Left ventricle myocardium inferior (tissue), 1 donor: ENCODE data around the gene SMIM45.

Experiments
- DNase-seq: peaks from one replicate; pipeline ENCODE4 v3.0.0-alpha.2; 2020
- H3K27ac ChIP-seq: fragments of 200-600 bp; replicated peaks from 2 replicates; pipeline ENCODE4 v1.8.0; 2021
- H3K27me3 ChIP-seq: fragments of 200-600 bp; 2 replicates; pipeline ENCODE4 v1.8.0; 2021; ENCODE audit warnings: low read depth
- H3K36me3 ChIP-seq: fragments of 200-600 bp; 2 replicates; pipeline ENCODE4 v1.8.0; 2021
- H3K4me1 ChIP-seq: fragments of 200-600 bp; 2 replicates; pipeline ENCODE4 v1.8.0; 2021
- H3K4me3 ChIP-seq: fragments of 200-600 bp; 2 replicates; pipeline ENCODE4 v1.8.0; 2021; ENCODE audit warnings: mild to moderate bottlenecking, moderate library complexity
- H3K9me3 ChIP-seq: fragments of 200-600 bp; replicated peaks from 2 replicates; pipeline ENCODE4 v1.8.0; 2021
- intact Hi-C: fragments of 100-400 bp; cut with micrococcal nuclease; formaldehyde crosslinking; loops from one replicate; pipeline ENCODE4 v1.11.0; 2022
- TF ChIP-seq, protein P1 (sequence below): fragments of 200-600 bp; IDR thresholded peaks from 2 replicates; pipeline ENCODE4 v1.8.0; 2021; ENCODE audit warnings: antibody characterized with exemption, mild to moderate bottlenecking, borderline replicate concordance
- donor health status: DM: no; HTN: yes; CAD: no; lungs with severe emphysema.

Gene SMIM45

DNA sequence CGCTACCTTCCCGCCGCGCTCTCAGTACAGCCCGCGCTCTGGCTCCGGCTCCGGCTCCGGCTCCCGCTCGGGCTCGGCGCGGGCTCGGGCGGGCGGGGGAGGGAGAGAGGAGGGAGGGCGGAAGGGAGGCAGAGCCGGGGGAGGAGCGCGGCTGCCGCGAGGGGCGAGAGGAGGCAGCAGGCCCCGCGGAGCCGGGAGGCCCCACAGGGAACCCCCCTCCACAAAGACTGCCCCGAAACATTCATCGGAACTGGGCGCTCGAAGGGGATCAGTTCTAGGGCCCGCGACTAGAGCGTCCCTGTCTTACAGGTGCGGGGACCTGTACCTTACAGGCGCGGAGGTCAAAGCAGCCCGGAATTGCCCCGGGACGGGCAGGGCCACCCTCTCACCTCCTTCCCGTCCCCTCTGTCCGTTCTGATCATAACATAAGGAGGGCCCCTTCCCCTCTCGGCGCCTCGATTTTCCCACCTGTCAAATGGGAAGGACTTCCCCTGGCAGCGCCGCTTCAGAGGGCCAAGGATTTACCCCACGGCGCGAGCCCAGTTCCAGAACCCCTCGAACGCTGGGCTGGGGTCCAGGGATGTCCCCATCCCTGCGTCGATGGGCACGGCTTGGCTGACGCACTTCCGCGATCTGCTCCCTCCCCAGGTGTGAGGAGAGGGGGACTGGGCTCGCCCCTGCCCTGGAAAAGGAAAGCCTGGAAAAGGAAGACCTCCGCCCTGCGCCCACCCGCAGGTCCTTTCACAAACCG is 36.7 kb upstream of the SMIM45 start, which contains the start of gene SHISA8:
TSS of gene SHISA8 (minus strand) at position 40 of the 751 bp plus-strand sequence. CDS start 407 bp downstream, outside the sequence.
- H3K4me3 ChIP-seq, result peak within 1 kb of the TSS; percentile 65
- H3K27me3 ChIP-seq, result peaks cover 100% of the 10 kb centered on the region
- H3K9me3 ChIP-seq, result no peaks in the 10 kb centered on the region
- peak; percentile 47 for DNase-seq
- H3K4me1 ChIP-seq, result peaks cover 57% of the 10 kb centered on the region
- H3K36me3 ChIP-seq, result no peaks in the 10 kb centered on the region
- intact Hi-C loops, result no loop called here
- H3K27ac ChIP-seq, result no peak within 1 kb of the TSS
- TF ChIP-seq, protein P1, sequence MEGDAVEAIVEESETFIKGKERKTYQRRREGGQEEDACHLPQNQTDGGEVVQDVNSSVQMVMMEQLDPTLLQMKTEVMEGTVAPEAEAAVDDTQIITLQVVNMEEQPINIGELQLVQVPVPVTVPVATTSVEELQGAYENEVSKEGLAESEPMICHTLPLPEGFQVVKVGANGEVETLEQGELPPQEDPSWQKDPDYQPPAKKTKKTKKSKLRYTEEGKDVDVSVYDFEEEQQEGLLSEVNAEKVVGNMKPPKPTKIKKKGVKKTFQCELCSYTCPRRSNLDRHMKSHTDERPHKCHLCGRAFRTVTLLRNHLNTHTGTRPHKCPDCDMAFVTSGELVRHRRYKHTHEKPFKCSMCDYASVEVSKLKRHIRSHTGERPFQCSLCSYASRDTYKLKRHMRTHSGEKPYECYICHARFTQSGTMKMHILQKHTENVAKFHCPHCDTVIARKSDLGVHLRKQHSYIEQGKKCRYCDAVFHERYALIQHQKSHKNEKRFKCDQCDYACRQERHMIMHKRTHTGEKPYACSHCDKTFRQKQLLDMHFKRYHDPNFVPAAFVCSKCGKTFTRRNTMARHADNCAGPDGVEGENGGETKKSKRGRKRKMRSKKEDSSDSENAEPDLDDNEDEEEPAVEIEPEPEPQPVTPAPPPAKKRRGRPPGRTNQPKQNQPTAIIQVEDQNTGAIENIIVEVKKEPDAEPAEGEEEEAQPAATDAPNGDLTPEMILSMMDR, result no peak

DNA sequence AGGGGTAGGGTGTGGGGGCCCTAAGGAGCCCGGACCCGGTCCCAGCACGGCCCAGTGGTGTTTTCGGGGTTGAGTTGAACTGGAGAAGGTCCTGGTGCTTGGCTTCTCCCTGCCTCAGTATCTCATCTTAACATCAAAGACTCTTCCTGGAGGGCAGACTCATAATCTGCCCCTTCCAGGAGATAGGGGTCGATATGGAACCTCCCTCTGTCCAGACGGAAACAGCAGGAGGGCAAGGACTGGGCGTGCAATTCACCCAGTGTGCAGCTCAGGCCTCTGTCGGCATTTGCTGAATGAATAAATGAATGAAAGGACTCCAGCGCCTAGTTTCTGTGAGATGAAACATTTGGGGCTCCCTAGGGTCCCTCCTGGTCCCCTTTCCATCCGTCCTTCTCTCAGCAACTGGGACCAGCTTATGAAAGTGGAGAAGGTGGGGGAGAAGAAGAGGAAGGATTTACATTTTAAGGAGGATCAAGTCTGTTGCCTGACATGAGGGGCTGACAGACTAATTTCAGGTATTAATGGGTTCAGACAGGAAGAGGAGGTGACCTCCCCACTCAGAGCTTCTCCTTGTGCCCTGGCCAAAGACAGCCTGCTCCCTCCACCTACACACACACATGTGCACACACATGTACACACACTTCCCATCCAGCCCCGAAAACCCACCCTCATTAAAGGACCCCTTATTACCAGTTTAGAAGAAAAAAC is 36.0 kb upstream of the SMIM45 start:
- TF ChIP-seq, protein P1, result no peak
- intact Hi-C loops, result no loop called here
- H3K36me3 ChIP-seq, result no peaks in the 10 kb centered on the region
- no peak overlapping the region for H3K27ac ChIP-seq
- H3K4me3 ChIP-seq, result no peak overlapping the region
- H3K4me1 ChIP-seq, result peaks cover 53% of the 10 kb centered on the region
- DNase-seq, result no peak
- H3K9me3 ChIP-seq, result no peaks in the 10 kb centered on the region
- H3K27me3 ChIP-seq, result peaks cover 97% of the 10 kb centered on the region

DNA sequence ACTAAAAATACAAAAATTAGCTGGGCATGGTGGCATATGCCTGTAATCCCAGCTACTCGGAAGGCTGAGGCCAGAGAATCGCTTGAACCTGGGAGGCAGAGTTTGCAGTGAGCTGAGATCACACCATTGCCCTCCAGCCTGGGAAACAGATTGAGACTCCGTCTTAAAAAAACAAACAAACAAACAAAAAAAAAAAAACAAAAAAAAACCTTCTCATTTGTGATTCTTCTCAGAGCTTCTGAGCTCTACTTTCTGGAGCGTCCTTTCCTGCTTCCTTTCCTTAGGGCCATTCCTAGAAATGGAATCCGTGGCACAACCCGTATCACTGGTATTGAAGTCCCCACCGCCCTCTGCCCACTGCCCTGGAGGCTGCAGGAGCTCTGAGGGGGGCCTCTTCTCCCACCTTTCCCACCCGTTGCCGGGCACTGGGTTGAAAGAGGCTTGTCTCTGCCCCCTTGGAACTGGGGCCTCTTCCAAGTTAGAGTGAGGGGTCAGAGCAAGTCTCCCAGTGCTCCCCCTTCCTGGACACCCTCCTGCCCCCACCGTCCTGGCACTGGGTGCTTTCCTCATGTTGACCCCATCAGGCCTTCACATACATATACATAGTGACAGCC is 35.1 kb upstream of the SMIM45 start:
- DNase-seq, result no peak
- Histone ChIP-seq H3K4me3 (no peak overlapping the region), H3K27ac (no peak overlapping the region), H3K9me3 (no peaks in the 10 kb centered on the region), H3K36me3 (no peaks in the 10 kb centered on the region), H3K27me3 (peaks cover 88% of the 10 kb centered on the region), H3K4me1 (peaks cover 46% of the 10 kb centered on the region)
- TF ChIP-seq, protein P1, result no peak
- intact Hi-C loops, result no loop called here

DNA sequence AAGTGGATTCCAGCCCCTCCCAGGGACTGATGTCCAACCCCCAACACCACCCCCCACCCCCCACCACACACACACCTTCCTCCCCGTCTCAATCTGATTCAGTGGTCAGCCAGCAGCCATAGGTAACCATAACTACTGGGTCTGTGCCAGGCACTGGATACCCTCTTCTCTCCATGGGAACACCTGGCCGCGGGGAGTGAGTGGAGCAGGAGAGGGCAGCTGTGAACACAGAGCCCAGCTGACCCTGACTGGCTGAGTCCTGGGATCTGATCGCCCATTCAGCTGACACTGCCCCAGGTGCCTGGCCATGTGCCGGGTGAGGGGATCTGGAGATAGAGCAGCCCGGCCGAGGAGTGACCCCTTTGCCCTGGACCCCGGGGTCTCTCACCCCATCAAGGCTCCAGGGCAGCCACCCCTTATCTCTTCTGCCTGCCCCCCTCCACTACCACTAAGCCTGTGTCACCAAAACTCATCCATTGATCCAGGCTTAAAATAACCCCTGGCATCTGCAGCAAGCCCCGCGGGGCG is 34.5 kb upstream of the SMIM45 start:
- Histone ChIP-seq H3K27me3 (peaks cover 82% of the 10 kb centered on the region), H3K9me3 (no peaks in the 10 kb centered on the region), H3K4me1 (peaks cover 46% of the 10 kb centered on the region), H3K36me3 (no peaks in the 10 kb centered on the region), H3K4me3 (no peak overlapping the region), H3K27ac (no peak overlapping the region)
- TF ChIP-seq, protein P1, result no peak
- no peak for DNase-seq
- intact Hi-C loops, result no loop called here
